Prostate gland (tissue), 2 donors: ENCODE results near the gene GSS. TPM values are rescaled to one million over a fixed set of nuclear protein-coding genes. Genes with fewer than 3 reads are reported as not detected.
"Not testable (repeated sequence)": the region's sequence is repeated elsewhere in the genome, so short reads cannot be mapped to it uniquely, and the experiment has no call there.

Source experiments
- DNase-seq: peaks from one replicate; pipeline ENCODE4 v3.0.0-alpha.2; 2019; ENCODE audit warnings: low spot score
- H3K27ac ChIP-seq, 2 donors: fragments of 200-600 bp; sonication (generic); 2 replicates each; pipeline ENCODE4 v1.5.1; 2017 to 2019
- H3K27me3 ChIP-seq: fragments of 200-600 bp; sonication (generic); replicated peaks from 2 replicates; pipeline ENCODE4 v1.5.1; 2019; ENCODE audit not compliant: insufficient read depth
- H3K36me3 ChIP-seq, 2 donors: fragments of 200-600 bp; sonication (generic); 1 replicate in 1 of 2; 2 replicates in 1 of 2; pipeline versions ENCODE4 v1.5.1 to v1.8.1; 2017 to 2019
- H3K4me1 ChIP-seq: fragments of 200-600 bp; sonication (generic); replicated peaks from 2 replicates; pipeline ENCODE4 v1.5.1; 2019
- H3K4me3 ChIP-seq, 2 donors: fragments of 200-600 bp; sonication (generic); 2 replicates each; pipeline ENCODE4 v1.5.1; 2017 to 2019
- H3K9me3 ChIP-seq: fragments of 200-600 bp; sonication (generic); 2 replicates; pipeline ENCODE4 v1.5.1; 2017
- CTCF ChIP-seq, 4 experiments: fragments of 200-600 bp in 2 of 4; fragments of 450-650 bp in 2 of 4; sonication (generic) in 2 of 4; IDR thresholded peaks; 1 replicate in 3 of 4; 2 replicates in 1 of 4; pipeline ENCODE4 v1.5.1; 2016 to 2019; ENCODE audit warnings: antibody characterized with exemption in 4 of 4, mild to moderate bottlenecking in 2 of 4, moderate library complexity in 2 of 4
- POLR2A ChIP-seq: fragments of 450-650 bp; IDR thresholded peaks from one replicate; pipeline ENCODE4 v1.6.1; 2016; ENCODE audit warnings: antibody characterized with exemption, mild to moderate bottlenecking
- POLR2AphosphoS5 ChIP-seq: sonication (generic); formaldehyde crosslinking; IDR thresholded peaks from one replicate; pipeline ENCODE4 v1.6.1; 2017; ENCODE audit warnings: antibody characterized with exemption
- whole genome bisulfite sequencing: methylation state at CpG from one replicate; pipeline ENCODE4 v1.1.5; 2018; 5-methylcytosine and 5-hydroxymethylcytosine counted together
- intact Hi-C: fragments of 100-400 bp; cut with DNase I; formaldehyde crosslinking; loops from one replicate; pipeline ENCODE4 v1.14.2; 2022
- total RNA-seq, 2 donors: library from RNA; depleted of rRNA; stranded (reverse); fragments of >200 nt; gene quantifications; one replicate each; pipeline ENCODE4 v1.1.0, GENCODE V29; 2016

The GSS gene
- total RNA-seq, 2 donors from 2014 or later, result 84.4 to 101 TPM

GRCh38 chr20:34907616-34908469 is 47.8 kb downstream of the GSS start:
- TF ChIP-seq CTCF (IDR thresholded peaks at IDR 0.05) (no peak), POLR2AphosphoS5 (peak; percentile 40)
- Histone ChIP-seq H3K4me3 (no peak overlapping the region), H3K9me3 (no peaks in the 10 kb centered on the region), H3K27me3 (no peaks in the 10 kb centered on the region), H3K4me1 (no peaks in the 10 kb centered on the region), H3K36me3 (no peaks in the 10 kb centered on the region), H3K27ac (peak overlapping the region; percentile 33 to 50)
- WGBS, result 27% methylated on average over 7 of the region's 7 CpGs
- peak; percentile 17 for DNase-seq
- intact Hi-C loops, result no loop called here

GRCh38 chr20:34904202-34904621 is 51.4 kb downstream of the GSS start:
- Histone ChIP-seq H3K4me3 (no peak overlapping the region), H3K4me1 (no peaks in the 10 kb centered on the region), H3K27ac (no peak overlapping the region), H3K27me3 (no peaks in the 10 kb centered on the region), H3K36me3 (no peaks in the 10 kb centered on the region), H3K9me3 (no peaks in the 10 kb centered on the region)
- WGBS, result 59% methylated on average over 3 of the region's 3 CpGs
- DNase-seq, result no peak
- no peak for TF ChIP-seq POLR2A
- no peak for TF ChIP-seq CTCF (IDR thresholded peaks at IDR 0.05)
- TF ChIP-seq POLR2AphosphoS5, result no peak
- intact Hi-C loops, result no loop called here

- intact Hi-C loops, result not testable (repeated sequence)
Measured at GRCh38 chr20:34898731-34899130, 56.9 kb downstream of the GSS start.

GRCh38 chr20:34898129-34898528 is 57.5 kb downstream of the GSS start:
- H3K27ac ChIP-seq, H3K4me3 ChIP-seq, H3K9me3 ChIP-seq, H3K36me3 ChIP-seq, DNase-seq, intact Hi-C loops, H3K4me1 ChIP-seq, H3K27me3 ChIP-seq: not testable (repeated sequence)
- 85% methylated on average over 3 of the region's 3 CpGs for WGBS

More at GRCh38 chr20:34898731-34899130, 56.9 kb downstream of the GSS start:
- not testable (repeated sequence) for DNase-seq, H3K27ac ChIP-seq, H3K36me3 ChIP-seq, H3K4me3 ChIP-seq, H3K4me1 ChIP-seq, H3K9me3 ChIP-seq, H3K27me3 ChIP-seq
- 97% methylated on average over 16 of the region's 26 CpGs for WGBS

- DNase-seq, result no peak
- H3K4me1 ChIP-seq, result no peaks in the 10 kb centered on the region
- no peaks in the 10 kb centered on the region for H3K27me3 ChIP-seq
- 17% methylated on average over 1 of the region's 1 CpG for WGBS
- TF ChIP-seq POLR2AphosphoS5, result no peak
- no peak for TF ChIP-seq POLR2A
- TF ChIP-seq CTCF (IDR thresholded peaks at IDR 0.05), result no peak
- no peaks in the 10 kb centered on the region for H3K9me3 ChIP-seq
- H3K36me3 ChIP-seq, result no peaks in the 10 kb centered on the region
- intact Hi-C loops, result no loop called here
- H3K27ac ChIP-seq, result no peak overlapping the region
- no peak overlapping the region for H3K4me3 ChIP-seq
Measured at GRCh38 chr20:34896086-34896621, 59.5 kb downstream of the GSS start.

- 78% methylated on average over 3 of the region's 3 CpGs for WGBS
Measured at GRCh38 chr20:34895465-34895864, 60.1 kb downstream of the GSS start.

More at GRCh38 chr20:34895465-34895864, 60.1 kb downstream of the GSS start:
- no peak overlapping the region for H3K27ac ChIP-seq
- DNase-seq, result no peak
- H3K4me3 ChIP-seq, result no peak overlapping the region
- H3K36me3 ChIP-seq, result no peaks in the 10 kb centered on the region
- H3K4me1 ChIP-seq, result no peaks in the 10 kb centered on the region
- no peaks in the 10 kb centered on the region for H3K9me3 ChIP-seq
- intact Hi-C loops, result no loop called here
- TF ChIP-seq CTCF (IDR thresholded peaks at IDR 0.05) (no peak), POLR2A (no peak), POLR2AphosphoS5 (no peak)
- H3K27me3 ChIP-seq, result no peaks in the 10 kb centered on the region
